Measurements from ENCODE around the gene ARV1. TPM values are rescaled to one million over a fixed set of nuclear protein-coding genes. Genes with fewer than 3 reads are reported as not detected.
"Not testable (repeated sequence)": the region's sequence is repeated elsewhere in the genome, so short reads cannot be mapped to it uniquely, and the experiment has no call there.

ARV1 gene
- total and polyA plus RNA-seq, 4 donors, result 10.7 to 19.6 (median 11.9) TPM

- intact Hi-C loops (cut with DNase I), result loop anchor here in 1 of 2 donors (5.0 kb wide), 2 partner anchors 63 to 183 kb away; no protein-coding TSS in a partner anchor
- H3K9me3 ChIP-seq (ENCODE audit: control insufficient read depth, low read length), result no peaks in the 10 kb centered on the region
- 82 to 87% methylated on average over 4 of the region's 4 CpGs for WGBS, 2 donors
These were observed 1.1 kb downstream of the ARV1 start for GRCh38 chr1:230979952-230980351.

GRCh38 chr1:230982696-230983095, 3.8 kb downstream of the ARV1 start:
- DNase-seq (no peak), ATAC-seq (ENCODE audit: low FRiP score) (no peak)
- H3K27ac ChIP-seq (ENCODE audit: low read depth in 1 of 2, low read length in 2 of 2), result no peak overlapping the region
- intact Hi-C loops (cut with DNase I), result no loop called here
- H3K9me3 ChIP-seq (ENCODE audit: control insufficient read depth, low read length), result no peaks in the 10 kb centered on the region
- no peaks in the 10 kb centered on the region for H3K36me3 ChIP-seq (ENCODE audit: control insufficient read depth in 1 of 2, insufficient read depth in 2 of 2, low read length in 1 of 2)
- H3K4me3 ChIP-seq (ENCODE audit: low read length in 2 of 2), result no peak overlapping the region
- WGBS, 2 donors, result 72 to 74% methylated on average over 4 of the region's 4 CpGs
- no peaks in the 10 kb centered on the region for H3K27me3 ChIP-seq (ENCODE audit: control insufficient read depth in 1 of 2, insufficient read depth in 2 of 2, low read length in 1 of 2)
- H3K4me1 ChIP-seq (ENCODE audit: control insufficient read depth in 1 of 2, insufficient read depth in 2 of 2, low read length in 2 of 2), result peaks cover 0 to 6% of the 10 kb centered on the region in 2 donors

More at GRCh38 chr1:230979952-230980351, 1.1 kb downstream of the ARV1 start:
- Histone ChIP-seq H3K27me3 (ENCODE audit: control insufficient read depth in 1 of 2, insufficient read depth in 2 of 2, low read length in 1 of 2) (no peaks in the 10 kb centered on the region), H3K36me3 (ENCODE audit: control insufficient read depth in 1 of 2, insufficient read depth in 2 of 2, low read length in 1 of 2) (peaks cover 0 to 2% of the 10 kb centered on the region in 2 donors), H3K4me1 (ENCODE audit: control insufficient read depth in 1 of 2, insufficient read depth in 2 of 2, low read length in 2 of 2) (peaks cover 0 to 6% of the 10 kb centered on the region in 2 donors), H3K27ac (ENCODE audit: low read depth in 1 of 2, low read length in 2 of 2) (no peak overlapping the region), H3K4me3 (ENCODE audit: low read length in 2 of 2) (no peak overlapping the region)
- ATAC-seq (ENCODE audit: low FRiP score) (no peak), DNase-seq (no peak)

DNA sequence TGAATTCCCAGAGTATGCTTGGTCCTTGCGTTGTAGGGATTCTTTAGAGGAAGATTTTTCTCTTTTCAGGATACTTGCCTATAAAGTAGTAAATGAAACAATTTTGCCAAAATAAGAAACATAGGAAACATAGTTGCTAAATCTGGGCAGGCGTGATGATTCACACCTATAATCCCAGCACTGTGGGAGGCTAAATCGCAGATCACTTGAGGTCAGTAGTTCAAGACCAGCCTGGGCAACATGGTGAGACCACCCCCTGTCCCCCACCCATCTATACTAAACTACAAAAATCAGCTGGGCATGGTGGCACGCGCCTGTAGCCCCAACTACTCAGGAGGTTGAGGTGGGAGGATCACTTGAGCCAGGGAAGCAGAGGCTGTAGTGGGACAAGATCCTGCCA, 4.9 kb downstream of the ARV1 start:
- Histone ChIP-seq H3K27ac (ENCODE audit: low read depth in 1 of 2, low read length in 2 of 2) (no peak overlapping the region), H3K9me3 (ENCODE audit: control insufficient read depth, low read length) (no peaks in the 10 kb centered on the region), H3K4me3 (ENCODE audit: low read length in 2 of 2) (no peak overlapping the region), H3K27me3 (ENCODE audit: control insufficient read depth in 1 of 2, insufficient read depth in 2 of 2, low read length in 1 of 2) (no peaks in the 10 kb centered on the region), H3K36me3 (ENCODE audit: control insufficient read depth in 1 of 2, insufficient read depth in 2 of 2, low read length in 1 of 2) (no peaks in the 10 kb centered on the region), H3K4me1 (ENCODE audit: control insufficient read depth in 1 of 2, insufficient read depth in 2 of 2, low read length in 2 of 2) (peaks cover 0 to 6% of the 10 kb centered on the region in 2 donors)
- 76 to 86% methylated on average over 5 of the region's 5 CpGs for WGBS, 2 donors
- DNase-seq, result no peak
- ATAC-seq (ENCODE audit: low FRiP score), result no peak
- intact Hi-C loops (cut with DNase I), result no loop called here

- intact Hi-C loops (cut with DNase I); H3K27ac ChIP-seq (ENCODE audit: low read depth in 1 of 2, low read length in 2 of 2): not testable (repeated sequence)
These were observed 6.0 kb downstream of the ARV1 start for GRCh38 chr1:230984622-230985515.

DNA sequence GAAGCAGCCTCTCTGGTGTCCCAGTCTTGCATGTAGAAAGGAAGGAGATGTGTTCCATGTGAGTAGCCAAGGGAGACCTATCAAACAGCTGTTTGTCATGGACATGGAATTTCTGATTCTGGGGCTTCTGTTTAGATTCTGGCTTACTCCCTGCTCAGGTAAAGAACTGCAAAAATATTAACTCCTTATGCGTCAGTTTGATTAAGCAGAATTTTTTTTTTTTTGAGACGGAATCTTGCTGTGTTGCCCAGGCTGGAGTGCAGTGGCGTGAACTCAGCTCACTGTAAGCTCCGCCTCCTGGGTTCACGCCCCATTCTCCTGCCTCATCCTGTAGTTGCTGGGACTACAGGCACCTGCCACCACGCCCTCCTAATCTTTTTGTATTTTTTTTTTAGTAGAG, 6.8 kb downstream of the ARV1 start:
- Histone ChIP-seq H3K9me3 (ENCODE audit: control insufficient read depth, low read length) (no peaks in the 10 kb centered on the region), H3K27ac (ENCODE audit: low read depth in 1 of 2, low read length in 2 of 2) (no peak overlapping the region), H3K27me3 (ENCODE audit: control insufficient read depth in 1 of 2, insufficient read depth in 2 of 2, low read length in 1 of 2) (no peaks in the 10 kb centered on the region), H3K4me1 (ENCODE audit: control insufficient read depth in 1 of 2, insufficient read depth in 2 of 2, low read length in 2 of 2) (no peaks in the 10 kb centered on the region), H3K4me3 (ENCODE audit: low read length in 2 of 2) (no peak overlapping the region), H3K36me3 (ENCODE audit: control insufficient read depth in 1 of 2, insufficient read depth in 2 of 2, low read length in 1 of 2) (no peaks in the 10 kb centered on the region)
- intact Hi-C loops (cut with DNase I), result no loop called here
- DNase-seq (no peak), ATAC-seq (ENCODE audit: low FRiP score) (no peak)
- WGBS, 2 donors, result 92 to 95% methylated on average over 6 of the region's 6 CpGs

More at GRCh38 chr1:230984622-230985515, 6.0 kb downstream of the ARV1 start:
- H3K9me3 ChIP-seq (ENCODE audit: control insufficient read depth, low read length); H3K4me3 ChIP-seq (ENCODE audit: low read length in 2 of 2); H3K4me1 ChIP-seq (ENCODE audit: control insufficient read depth in 1 of 2, insufficient read depth in 2 of 2, low read length in 2 of 2); ATAC-seq (ENCODE audit: low FRiP score); H3K27me3 ChIP-seq (ENCODE audit: control insufficient read depth in 1 of 2, insufficient read depth in 2 of 2, low read length in 1 of 2); H3K36me3 ChIP-seq (ENCODE audit: control insufficient read depth in 1 of 2, insufficient read depth in 2 of 2, low read length in 1 of 2); DNase-seq: not testable (repeated sequence)
- 72 to 73% methylated on average over 10 of the region's 10 CpGs for WGBS, 2 donors

- ATAC-seq (ENCODE audit: low FRiP score), result no peak
- no peaks in the 10 kb centered on the region for H3K4me1 ChIP-seq (ENCODE audit: control insufficient read depth in 1 of 2, insufficient read depth in 2 of 2, low read length in 2 of 2)
- WGBS, 2 donors, result 89 to 92% methylated on average over 7 of the region's 7 CpGs
- no peaks in the 10 kb centered on the region for H3K9me3 ChIP-seq (ENCODE audit: control insufficient read depth, low read length)
- H3K27ac ChIP-seq (ENCODE audit: low read depth in 1 of 2, low read length in 2 of 2), result no peak overlapping the region
- DNase-seq, result no peak
- H3K27me3 ChIP-seq (ENCODE audit: control insufficient read depth in 1 of 2, insufficient read depth in 2 of 2, low read length in 1 of 2), result no peaks in the 10 kb centered on the region
- intact Hi-C loops (cut with DNase I), result no loop called here
- H3K4me3 ChIP-seq (ENCODE audit: low read length in 2 of 2), result no peak overlapping the region
- H3K36me3 ChIP-seq (ENCODE audit: control insufficient read depth in 1 of 2, insufficient read depth in 2 of 2, low read length in 1 of 2), result peaks cover 1% of the 10 kb centered on the region in 2 donors
These were observed 8.1 kb downstream of the ARV1 start for GRCh38 chr1:230986976-230987375.

- H3K27me3 ChIP-seq (ENCODE audit: control insufficient read depth in 1 of 2, insufficient read depth in 2 of 2, low read length in 1 of 2), result no peaks in the 10 kb centered on the region
- H3K4me3 ChIP-seq (ENCODE audit: low read length in 2 of 2), result no peak overlapping the region
- intact Hi-C loops (cut with DNase I), result no loop called here
- no peak for ATAC-seq (ENCODE audit: low FRiP score)
- no peaks in the 10 kb centered on the region for H3K9me3 ChIP-seq (ENCODE audit: control insufficient read depth, low read length)
- H3K27ac ChIP-seq (ENCODE audit: low read depth in 1 of 2, low read length in 2 of 2), result no peak overlapping the region
- DNase-seq, result no peak
- 84 to 88% methylated on average over 3 of the region's 3 CpGs for WGBS, 2 donors
- no peaks in the 10 kb centered on the region for H3K4me1 ChIP-seq (ENCODE audit: control insufficient read depth in 1 of 2, insufficient read depth in 2 of 2, low read length in 2 of 2)
- H3K36me3 ChIP-seq (ENCODE audit: control insufficient read depth in 1 of 2, insufficient read depth in 2 of 2, low read length in 1 of 2), result peaks cover 3 to 5% of the 10 kb centered on the region in 2 donors
These were observed 8.6 kb downstream of the ARV1 start for GRCh38 chr1:230987448-230987847.

GRCh38 chr1:230992100-230992774, 13.3 kb downstream of the ARV1 start:
- H3K36me3 ChIP-seq (ENCODE audit: control insufficient read depth in 1 of 2, insufficient read depth in 2 of 2, low read length in 1 of 2), result peaks cover 6 to 9% of the 10 kb centered on the region in 2 donors
- H3K4me1 ChIP-seq (ENCODE audit: control insufficient read depth in 1 of 2, insufficient read depth in 2 of 2, low read length in 2 of 2), result no peaks in the 10 kb centered on the region
- DNase-seq, result no peak
- no peaks in the 10 kb centered on the region for H3K27me3 ChIP-seq (ENCODE audit: control insufficient read depth in 1 of 2, insufficient read depth in 2 of 2, low read length in 1 of 2)
- no peak for ATAC-seq (ENCODE audit: low FRiP score)
- WGBS, 2 donors, result 78 to 82% methylated on average over 7 of the region's 7 CpGs
- intact Hi-C loops (cut with DNase I), result no loop called here
- no peaks in the 10 kb centered on the region for H3K9me3 ChIP-seq (ENCODE audit: control insufficient read depth, low read length)
- H3K4me3 ChIP-seq (ENCODE audit: low read length in 2 of 2), result no peak overlapping the region
- no peak overlapping the region for H3K27ac ChIP-seq (ENCODE audit: low read depth in 1 of 2, low read length in 2 of 2)
